ENCODE results near the gene PLCG2. TPM values are rescaled to one million over a fixed set of nuclear protein-coding genes. Genes with fewer than 3 reads are reported as not detected.

The PLCG2 gene
- total and polyA plus RNA-seq, 8 donors = 5.1 to 48.7 (median 9.4) TPM

GRCh38 chr16:81888520-81889394 lies 109.7 kb downstream of the PLCG2 start:
- intact Hi-C loops (cut with DNase I) = no loop called here

GRCh38 chr16:81891736-81892364 lies 112.8 kb downstream of the PLCG2 start:
- no peak for DNase-seq
- intact Hi-C loops (cut with DNase I) = no loop called here
- Histone ChIP-seq H3K4me3 (no peak overlapping the region), H3K27me3 (no peaks in the 10 kb centered on the region), H3K27ac (no peak overlapping the region), H3K4me1 (peaks cover 0 to 6% of the 10 kb centered on the region in 2 donors), H3K9me3 (no peaks in the 10 kb centered on the region), H3K36me3 (peaks cover 0 to 59% of the 10 kb centered on the region in 2 donors)
- TF ChIP-seq CTCF (IDR thresholded peaks at IDR 0.05) = no peak
- no peak for ATAC-seq

More at GRCh38 chr16:81888520-81889394, 109.7 kb downstream of the PLCG2 start:
- no peak for DNase-seq
- no peak overlapping the region for H3K27ac ChIP-seq
- H3K4me3 ChIP-seq = no peak overlapping the region
- no peak for TF ChIP-seq CTCF (IDR thresholded peaks at IDR 0.05)
- ATAC-seq = no peak
- H3K36me3 ChIP-seq = peaks cover 0 to 33% of the 10 kb centered on the region in 2 donors
- H3K4me1 ChIP-seq = peaks cover 0 to 6% of the 10 kb centered on the region in 2 donors
- no peaks in the 10 kb centered on the region for H3K27me3 ChIP-seq
- no peaks in the 10 kb centered on the region for H3K9me3 ChIP-seq

- no peak for TF ChIP-seq CTCF (IDR thresholded peaks at IDR 0.05)
- H3K27ac ChIP-seq = no peak overlapping the region
- H3K9me3 ChIP-seq = no peaks in the 10 kb centered on the region
- H3K4me1 ChIP-seq = peaks cover 0 to 6% of the 10 kb centered on the region in 2 donors
- H3K27me3 ChIP-seq = no peaks in the 10 kb centered on the region
- intact Hi-C loops (cut with DNase I) = no loop called here
- peaks cover 0 to 80% of the 10 kb centered on the region in 2 donors for H3K36me3 ChIP-seq
- DNase-seq (no peak), ATAC-seq (no peak)
- H3K4me3 ChIP-seq = no peak overlapping the region
Observed at GRCh38 chr16:81894592-81894991, 115.5 kb downstream of the PLCG2 start.

- Histone ChIP-seq H3K9me3 (no peaks in the 10 kb centered on the region), H3K36me3 (peaks cover 0 to 88% of the 10 kb centered on the region in 2 donors), H3K27ac (no peak overlapping the region), H3K4me1 (peaks cover 0 to 10% of the 10 kb centered on the region in 2 donors), H3K27me3 (no peaks in the 10 kb centered on the region), H3K4me3 (no peak overlapping the region)
- no peak for TF ChIP-seq CTCF (IDR thresholded peaks at IDR 0.05)
- intact Hi-C loops (cut with DNase I) = no loop called here
- no peak for ATAC-seq
- peak in 1 of 4 donors; percentile 19 for DNase-seq
Observed at GRCh38 chr16:81896902-81897301, 117.8 kb downstream of the PLCG2 start.

- Histone ChIP-seq H3K27me3 (no peaks in the 10 kb centered on the region), H3K36me3 (peaks cover 0 to 92% of the 10 kb centered on the region in 2 donors), H3K4me3 (no peak overlapping the region), H3K4me1 (peaks cover 0 to 10% of the 10 kb centered on the region in 2 donors), H3K27ac (no peak overlapping the region), H3K9me3 (no peaks in the 10 kb centered on the region)
- ATAC-seq (no peak), DNase-seq (no peak)
- no peak for TF ChIP-seq CTCF (IDR thresholded peaks at IDR 0.05)
- intact Hi-C loops (cut with DNase I) = no loop called here
Observed at GRCh38 chr16:81899601-81900000, 120.5 kb downstream of the PLCG2 start.

Data from left lung (tissue), 10 donors.